KMS-11 (cell line): Measurements from ENCODE around the gene MSI2.

Experiments used
- H2AFZ ChIP-seq: fragments of 200-600 bp; sonication (generic); 2 replicates; pipeline ENCODE4 v1.6.1; 2016; ENCODE audit warnings: antibody characterized with exemption, mixed run types, low read depth
- H3K27ac ChIP-seq: fragments of 200-600 bp; sonication (generic); 2 replicates; pipeline ENCODE4 v1.6.1; 2016; ENCODE audit warnings: mild to moderate bottlenecking, mixed run types
- H3K27me3 ChIP-seq: fragments of 200-600 bp; sonication (generic); 2 replicates; pipeline ENCODE4 v1.6.1; 2017; ENCODE audit warnings: mild to moderate bottlenecking, low read depth, mixed run types, moderate library complexity; ENCODE audit not compliant: insufficient read depth
- H3K36me3 ChIP-seq: fragments of 200-600 bp; sonication (generic); 2 replicates; pipeline ENCODE4 v1.6.1; 2017; ENCODE audit warnings: mild to moderate bottlenecking, mixed run types; ENCODE audit not compliant: insufficient read depth
- H3K4me1 ChIP-seq: fragments of 200-600 bp; sonication (generic); 2 replicates; pipeline ENCODE4 v1.6.1; 2016; ENCODE audit warnings: mild to moderate bottlenecking, low read depth, mixed run types; ENCODE audit not compliant: poor library complexity, severe bottlenecking
- H3K4me2 ChIP-seq: fragments of 200-600 bp; sonication (generic); 2 replicates; pipeline ENCODE4 v1.7.0; 2016; ENCODE audit warnings: mild to moderate bottlenecking, mixed run types
- H3K4me3 ChIP-seq: fragments of 200-600 bp; sonication (generic); IDR thresholded peaks from 2 replicates; pipeline ENCODE4 v1.6.1; 2017; ENCODE audit warnings: low read depth, low read length, mixed read lengths; ENCODE audit not compliant: insufficient read depth
- H3K79me2 ChIP-seq: fragments of 200-600 bp; sonication (generic); 2 replicates; pipeline ENCODE4 v1.6.1; 2016; ENCODE audit warnings: low read depth, mixed run types; ENCODE audit not compliant: insufficient read depth
- H3K9ac ChIP-seq: fragments of 200-600 bp; sonication (generic); 2 replicates; pipeline ENCODE4 v1.6.1; 2016; ENCODE audit warnings: mild to moderate bottlenecking, mixed run types
- H4K20me1 ChIP-seq: fragments of 200-600 bp; sonication (generic); 2 replicates; pipeline ENCODE4 v1.6.1; 2016; ENCODE audit warnings: mild to moderate bottlenecking, mixed run types; ENCODE audit not compliant: insufficient read depth
- CTCF ChIP-seq: fragments of 200-600 bp; sonication (generic); conservative IDR thresholded peaks from 2 replicates; pipeline ENCODE4 v1.6.1; 2017; ENCODE audit warnings: low read depth, mild to moderate bottlenecking, antibody characterized with exemption, low read length, moderate library complexity, mixed read lengths

The MSI2 gene

GRCh38 chr17:57568340-57568739, 312.0 kb downstream of the MSI2 start:
- no peaks in the 10 kb centered on the region for H3K36me3 ChIP-seq
- H3K27ac ChIP-seq: no peak overlapping the region

GRCh38 chr17:57569021-57569420, 312.7 kb downstream of the MSI2 start:
- Histone ChIP-seq H3K27ac (no peak overlapping the region), H3K4me2 (no peak overlapping the region), H3K27me3 (no peaks in the 10 kb centered on the region), H3K36me3 (no peaks in the 10 kb centered on the region), H2AFZ (no peak overlapping the region), H3K9ac (no peak overlapping the region), H4K20me1 (no peaks in the 10 kb centered on the region), H3K79me2 (peaks cover 4% of the 10 kb centered on the region; the same call in 1 of the 2 replicates), H3K4me1 (no peaks in the 10 kb centered on the region), H3K4me3 (no peak overlapping the region)
- no peak for TF ChIP-seq CTCF

More at GRCh38 chr17:57568340-57568739, 312.0 kb downstream of the MSI2 start:
- H4K20me1 ChIP-seq: no peaks in the 10 kb centered on the region
- no peak overlapping the region for H3K4me2 ChIP-seq
- no peaks in the 10 kb centered on the region for H3K4me1 ChIP-seq
- H2AFZ ChIP-seq: no peak overlapping the region
- H3K4me3 ChIP-seq: no peak overlapping the region
- H3K27me3 ChIP-seq: no peaks in the 10 kb centered on the region
- TF ChIP-seq CTCF: no peak
- H3K79me2 ChIP-seq: peaks cover 4% of the 10 kb centered on the region; the same call in 1 of the 2 replicates
- no peak overlapping the region for H3K9ac ChIP-seq

DNA sequence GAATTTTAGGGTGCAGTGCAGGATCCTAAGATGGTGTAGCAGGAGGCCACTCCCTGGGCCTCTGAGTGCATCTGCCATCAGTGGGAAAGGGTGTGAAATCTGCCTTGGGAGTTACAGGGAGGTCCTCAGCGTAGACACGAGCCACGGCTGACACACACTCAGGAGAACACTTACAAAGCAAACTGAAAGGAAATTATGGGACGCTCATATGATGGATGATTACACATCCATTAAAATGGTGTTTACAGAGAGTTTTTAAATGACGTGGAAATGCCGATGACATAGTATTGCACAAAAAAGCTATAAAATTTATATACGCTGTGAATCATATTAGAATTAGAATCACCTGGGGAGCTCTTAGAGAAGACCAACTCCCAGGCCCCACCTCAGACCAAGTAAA, 313.5 kb downstream of the MSI2 start:
- no peak overlapping the region for H3K9ac ChIP-seq
- no peak overlapping the region for H2AFZ ChIP-seq
- no peak for TF ChIP-seq CTCF
- H3K4me3 ChIP-seq: no peak overlapping the region
- H3K36me3 ChIP-seq: no peaks in the 10 kb centered on the region
- peaks cover 4% of the 10 kb centered on the region; the same call in 1 of the 2 replicates for H3K79me2 ChIP-seq
- H3K27me3 ChIP-seq: no peaks in the 10 kb centered on the region
- H3K4me1 ChIP-seq: no peaks in the 10 kb centered on the region
- H3K4me2 ChIP-seq: no peak overlapping the region
- no peaks in the 10 kb centered on the region for H4K20me1 ChIP-seq
- H3K27ac ChIP-seq: no peak overlapping the region

DNA sequence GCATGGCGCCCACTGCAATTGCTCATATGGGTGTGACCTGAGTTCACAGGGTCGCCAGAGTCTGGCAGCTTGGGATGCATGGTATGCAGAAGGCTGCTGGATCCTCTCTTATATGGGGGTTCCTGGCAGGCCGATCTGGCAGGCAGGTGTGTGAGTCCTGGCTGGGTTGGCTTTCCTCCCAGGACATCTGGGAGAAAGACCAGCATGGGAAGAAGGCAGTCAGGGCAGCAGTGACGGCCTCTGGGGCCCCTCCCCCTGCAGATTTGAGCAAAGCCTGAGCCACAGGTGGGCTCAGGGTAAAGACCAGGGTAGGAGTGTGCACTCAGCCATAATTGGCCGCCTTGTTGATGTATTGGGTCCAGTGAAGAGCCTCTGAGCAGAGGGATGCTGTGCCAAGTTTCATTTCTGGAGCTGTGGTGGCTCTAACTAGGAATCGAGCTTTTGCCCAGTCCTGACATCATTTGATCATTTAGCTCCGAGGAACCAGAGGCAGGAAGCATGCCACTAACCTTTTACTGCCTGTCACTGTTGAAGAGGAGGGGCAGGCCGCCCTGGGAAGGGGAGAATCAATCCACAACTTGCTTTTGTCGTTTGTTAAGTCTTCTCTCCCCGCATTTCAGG, 314.5 kb downstream of the MSI2 start:
- H3K9ac ChIP-seq: no peak overlapping the region
- H3K79me2 ChIP-seq: peaks cover 4% of the 10 kb centered on the region; the same call in 1 of the 2 replicates
- H4K20me1 ChIP-seq: no peaks in the 10 kb centered on the region
- H2AFZ ChIP-seq: no peak overlapping the region
- no peak overlapping the region for H3K4me2 ChIP-seq
- no peak for TF ChIP-seq CTCF
- H3K27me3 ChIP-seq: no peaks in the 10 kb centered on the region
- H3K36me3 ChIP-seq: no peaks in the 10 kb centered on the region
- H3K4me1 ChIP-seq: no peaks in the 10 kb centered on the region
- H3K27ac ChIP-seq: no peak overlapping the region
- H3K4me3 ChIP-seq: no peak overlapping the region
